HepG2 (cell line): Measurements from ENCODE around the gene RNF150. TPM values are rescaled to one million over a fixed set of nuclear protein-coding genes. Genes with fewer than 3 reads are reported as not detected.

Source experiments
- ATAC-seq: fragments of 200-7000 bp; cut with Tn5 transposase; 3 replicates; pipeline ENCODE4 v1.9.1; 2020; ENCODE audit warnings: mild to moderate bottlenecking, moderate library complexity
- BruUV-seq: library from RNA; stranded (reverse); fragments of 400-500 nt; replicated peaks from 2 replicates; lab custom pipeline; 2021; lab: Mats Ljungman, UMichigan
- CTCF ChIA-PET: fragments of 300-600 bp; formaldehyde crosslinking; extraction: SDS; loops from one replicate; lab custom pipeline; 2021; ENCODE audit warnings: low total read pairs, inconsistent platforms, low intra/inter-chr PET ratio; lab: Yijun Ruan, JAX
- POLR2A ChIA-PET: fragments of 350-600 bp; sonication (Branson Sonifier 250); formaldehyde crosslinking; loops from one replicate; lab custom pipeline; 2020; ENCODE audit warnings: antibody characterized with exemption, inconsistent platforms; lab: Yijun Ruan, JAX
- DNase-seq: peaks from one replicate; pipeline ENCODE4 v3.0.0-alpha.2; 2015; ENCODE audit warnings: low spot score
- FAIRE-seq: peaks from 3 replicates; lab custom pipeline; 2011; peaks lifted over from hg19 to GRCh38; lab: Jason Lieb, UNC
- H2AFZ ChIP-seq: one replicate; pipeline ENCODE4 v1.6.1; 2011; ENCODE audit warnings: low read length, inconsistent platforms
- H3K27ac ChIP-seq: fragments of 300-600 bp; 3 replicates; pipeline ENCODE4 v1.8.0; 2011; ENCODE audit warnings: mixed run types, mild to moderate bottlenecking, mixed read lengths, low read length, inconsistent platforms; ENCODE audit not compliant: insufficient read depth; ENCODE audit errors: extremely low read length
- H3K27me3 ChIP-seq, 2 experiments: fragments of 200-600 bp in 1 of 2; 2 replicates in 1 of 2; 3 replicates in 1 of 2; pipeline versions ENCODE4 v1.6.0 to v1.8.0; 2011; ENCODE audit warnings: low read length in 2 of 2, mild to moderate bottlenecking in 2 of 2, moderate library complexity in 2 of 2, inconsistent platforms in 1 of 2; ENCODE audit not compliant: insufficient read depth in 2 of 2, control insufficient read depth in 1 of 2
- H3K36me3 ChIP-seq, 2 experiments: fragments of 200-600 bp in 1 of 2; replicated peaks in 1 of 2; 2 replicates in 1 of 2; 3 replicates in 1 of 2; pipeline versions ENCODE4 v1.5.1 to v1.8.0; 2011; ENCODE audit warnings: low read length in 2 of 2, inconsistent platforms in 1 of 2; ENCODE audit not compliant: insufficient read depth in 2 of 2, control insufficient read depth in 1 of 2
- H3K4me1 ChIP-seq: 2 replicates; pipeline ENCODE4 v1.5.1; 2012; ENCODE audit warnings: low read length, inconsistent platforms; ENCODE audit not compliant: insufficient read depth
- H3K4me2 ChIP-seq: 2 replicates; pipeline ENCODE4 v1.6.0; 2011; ENCODE audit warnings: low read depth, low read length, inconsistent platforms
- H3K4me3 ChIP-seq, 3 experiments: fragments of 200-600 bp in 1 of 3; sonication (generic), shearing (Covaris generic) in 1 of 3; replicated peaks in 1 of 3; 2 replicates each; pipeline ENCODE4 v1.5.1; 2011 to 2016; ENCODE audit warnings: low read length in 3 of 3, inconsistent platforms in 2 of 3, low read depth in 2 of 3, mild to moderate bottlenecking in 2 of 3, control low read depth in 1 of 3, mixed read lengths in 1 of 3; ENCODE audit not compliant: insufficient read depth in 1 of 3
- H3K79me2 ChIP-seq: one replicate; pipeline ENCODE4 v1.6.1; 2011; ENCODE audit warnings: low read length, inconsistent platforms; ENCODE audit not compliant: insufficient read depth
- H3K9ac ChIP-seq: 2 replicates; pipeline ENCODE4 v1.6.0; 2011; ENCODE audit warnings: mild to moderate bottlenecking, low read depth, low read length, inconsistent platforms; ENCODE audit not compliant: insufficient read depth
- H3K9me3 ChIP-seq: 2 replicates; pipeline ENCODE4 v1.5.1; 2012; ENCODE audit warnings: mild to moderate bottlenecking, low read length
- H4K20me1 ChIP-seq: 2 replicates; pipeline ENCODE4 v1.6.0; 2011; ENCODE audit warnings: inconsistent platforms, mild to moderate bottlenecking, low read length, moderate library complexity; ENCODE audit not compliant: insufficient read depth
- BHLHE40 ChIP-seq: IDR thresholded peaks from 2 replicates; pipeline ENCODE4 v1.6.1; 2011; ENCODE audit warnings: low read length, improper control_type of control experiment
- PRMT3 ChIP-seq: sonication (generic); formaldehyde crosslinking; IDR thresholded peaks from 2 replicates; pipeline ENCODE4 v1.8.1; 2022; ENCODE audit warnings: low read depth, mild to moderate bottlenecking, moderate library complexity, missing genetic modification reagents, borderline replicate concordance
- ZNF207 ChIP-seq: fragments of 450-650 bp; IDR thresholded peaks from 2 replicates; pipeline ENCODE4 v1.6.1; 2016; ENCODE audit warnings: antibody characterized with exemption, borderline replicate concordance
- ZNF883 ChIP-seq: sonication (generic); formaldehyde crosslinking; IDR thresholded peaks from 2 replicates; pipeline ENCODE4 v1.5.1; 2020; ENCODE audit warnings: mild to moderate bottlenecking, missing genetic modification reagents; ENCODE audit errors: not compliant biosample characterization
- WGBS: methylation state at CpG from one replicate; pipeline ENCODE4 v1.1.6; 2017; ENCODE audit warnings: low lambda C conversion rate; 5-methylcytosine and 5-hydroxymethylcytosine counted together
- in situ Hi-C: cut with HindIII; loops from 2 replicates; pipeline ENCODE4 v1.10.0; 2017; ENCODE audit warnings: low pct_unique_long_range_greater_than_20kb; ENCODE audit not compliant: extremely low pct_ligation_motif_present
- intact Hi-C: fragments of 100-400 bp; cut with micrococcal nuclease; formaldehyde crosslinking; loops from one replicate; pipeline ENCODE4 v1.10.0; 2022; ENCODE audit not compliant: unreplicated experiment
- polyA plus RNA-seq, 8 experiments: library from polyadenylated mRNA; depleted of rRNA in 3 of 8; stranded (reverse) in 7 of 8; unstranded in 1 of 8; fragments of >200 nt; fragmentation: Illumina TruSeq in 4 of 8; extraction: Trizol in 4 of 8; gene quantifications; 2 replicates each; pipeline versions ENCODE4 v1.2.1 to v1.2.3, GENCODE V29; 2011 to 2016; ENCODE audit warnings: low read depth in 4 of 8, missing spikeins in 1 of 8, mixed read lengths in 1 of 8; ENCODE audit not compliant: insufficient read depth in 1 of 8
- total RNA-seq, 5 experiments: library from RNA; depleted of rRNA; stranded (reverse); fragments of >200 nt; fragmentation: Illumina TruSeq; extraction: Trizol; gene quantifications; 2 replicates each; pipeline ENCODE4 v1.2.3, GENCODE V29; 2016; ENCODE audit warnings: low read depth in 1 of 5
- TF ChIP-seq, protein P1 (sequence below): sonication (generic); formaldehyde crosslinking; IDR thresholded peaks from 2 replicates; pipeline ENCODE4 v1.4.0; 2020; ENCODE audit warnings: missing genetic modification reagents
- TF ChIP-seq, protein P2 (sequence below): sonication (generic); formaldehyde crosslinking; IDR thresholded peaks from 2 replicates; pipeline ENCODE4 v1.9.0; 2022; ENCODE audit warnings: low read depth, missing genetic modification reagents

The RNF150 gene
- total and polyA plus RNA-seq, 2 of the 13 experiments (the other 11 are each of a cell fraction or from before 2014, with no cell fraction given) = 0.02 to 0.03 TPM

DNA sequence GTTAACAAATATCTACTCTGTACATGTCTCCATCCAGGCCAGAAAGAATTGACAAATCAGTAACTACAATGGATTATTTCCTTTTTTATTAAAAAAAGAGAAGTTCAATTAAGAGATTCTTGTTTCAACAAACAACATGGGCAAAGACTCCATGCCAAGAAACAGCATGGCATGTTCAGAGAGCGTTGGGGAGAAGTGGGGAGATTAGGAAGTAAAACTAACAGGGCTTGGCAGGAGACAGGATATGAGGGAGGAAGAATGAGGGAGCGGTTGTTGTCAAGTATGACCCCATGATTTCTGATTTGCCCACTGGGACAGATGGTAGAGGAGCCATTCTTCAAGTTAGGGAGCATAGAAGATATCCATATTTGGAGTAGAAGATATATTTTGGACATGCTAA is 128.4 kb downstream of the RNF150 start:
- H3K4me1 ChIP-seq = no peaks in the 10 kb centered on the region
- in situ Hi-C loops = no loop called here
- H3K9ac ChIP-seq = no peak overlapping the region
- no peaks in the 10 kb centered on the region for H3K27me3 ChIP-seq
- H3K9me3 ChIP-seq = no peaks in the 10 kb centered on the region
- 23% methylated on average over 2 of the region's 2 CpGs for WGBS
- H3K4me3 ChIP-seq = no peak overlapping the region
- no peak overlapping the region for H2AFZ ChIP-seq
- CTCF ChIA-PET = no interaction called here
- H3K36me3 ChIP-seq = no peaks in the 10 kb centered on the region
- TF ChIP-seq, protein P1, sequence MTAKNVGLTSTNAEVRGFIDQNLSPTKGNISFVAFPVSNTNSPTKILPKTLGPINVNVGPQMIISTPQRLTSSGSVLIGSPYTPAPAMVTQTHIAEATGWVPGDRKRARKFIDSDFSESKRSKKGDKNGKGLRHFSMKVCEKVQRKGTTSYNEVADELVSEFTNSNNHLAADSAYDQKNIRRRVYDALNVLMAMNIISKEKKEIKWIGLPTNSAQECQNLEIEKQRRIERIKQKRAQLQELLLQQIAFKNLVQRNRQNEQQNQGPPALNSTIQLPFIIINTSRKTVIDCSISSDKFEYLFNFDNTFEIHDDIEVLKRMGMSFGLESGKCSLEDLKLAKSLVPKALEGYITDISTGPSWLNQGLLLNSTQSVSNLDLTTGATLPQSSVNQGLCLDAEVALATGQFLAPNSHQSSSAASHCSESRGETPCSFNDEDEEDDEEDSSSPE (CRISPR knock-in tag) = no peak
- TF ChIP-seq BHLHE40 = no peak
- TF ChIP-seq, protein P2, sequence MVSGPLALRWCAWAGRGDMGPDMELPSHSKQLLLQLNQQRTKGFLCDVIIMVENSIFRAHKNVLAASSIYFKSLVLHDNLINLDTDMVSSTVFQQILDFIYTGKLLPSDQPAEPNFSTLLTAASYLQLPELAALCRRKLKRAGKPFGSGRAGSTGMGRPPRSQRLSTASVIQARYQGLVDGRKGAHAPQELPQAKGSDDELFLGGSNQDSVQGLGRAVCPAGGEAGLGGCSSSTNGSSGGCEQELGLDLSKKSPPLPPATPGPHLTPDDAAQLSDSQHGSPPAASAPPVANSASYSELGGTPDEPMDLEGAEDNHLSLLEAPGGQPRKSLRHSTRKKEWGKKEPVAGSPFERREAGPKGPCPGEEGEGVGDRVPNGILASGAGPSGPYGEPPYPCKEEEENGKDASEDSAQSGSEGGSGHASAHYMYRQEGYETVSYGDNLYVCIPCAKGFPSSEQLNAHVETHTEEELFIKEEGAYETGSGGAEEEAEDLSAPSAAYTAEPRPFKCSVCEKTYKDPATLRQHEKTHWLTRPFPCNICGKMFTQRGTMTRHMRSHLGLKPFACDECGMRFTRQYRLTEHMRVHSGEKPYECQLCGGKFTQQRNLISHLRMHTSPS (CRISPR knock-in tag) = no peak
- TF ChIP-seq PRMT3 (CRISPR knock-in tag) = no peak
- no peak for TF ChIP-seq ZNF207
- no peak for TF ChIP-seq ZNF883 (CRISPR knock-in tag)
- TF ChIP-seq, all 625 proteins: peak for 0
- no TSS peak for BruUV-seq
- no peak for ATAC-seq
- H3K4me2 ChIP-seq = no peak overlapping the region
- H3K79me2 ChIP-seq = no peaks in the 10 kb centered on the region
- no peak for DNase-seq
- intact Hi-C loops = no loop called here
- H3K27ac ChIP-seq = no peak overlapping the region
- POLR2A ChIA-PET = no interaction called here
- FAIRE-seq = no peak
- no peaks in the 10 kb centered on the region for H4K20me1 ChIP-seq
